Heart left ventricle (tissue), 13 donors: ENCODE measurements around the gene MRPL32.

Experiments
- POLR2A ChIP-seq, 2 donors: fragments of 450-650 bp; IDR thresholded peaks; one replicate each; pipeline ENCODE4 v1.6.1; 2017; ENCODE audit warnings: antibody characterized with exemption in 2 of 2, mild to moderate bottlenecking in 2 of 2, moderate library complexity in 2 of 2
- TF ChIP-seq, protein P1 (sequence below), 12 donors: fragments of 200-600 bp; sonication (generic) in 4 of 12; IDR thresholded peaks; one replicate each; pipeline versions ENCODE4 v1.5.0 to v1.8.0; 2018 to 2022; ENCODE audit warnings: antibody characterized with exemption in 12 of 12, mild to moderate bottlenecking in 5 of 12
- donor health status: ischemic (EF 13 %, LVEDD 7.1; RV severe dilation, severe dysfunction).
- donor health status: DM: no; HTN: yes; CAD: no.
- donor health status: DM: no; HTN: no; CAD: no.
- donor health status: ischemic (EF 25% LVEDD 6.9; RV normal size, moderate dysfunction).
- donor health status: ischemic (EF 25% LVEDD 5.7; RV mildly dilated, moderate dysfunction).
- donor health status: ischemic (EF 35%, LVEDD 5.7; RV mildly dilated, moderate dysfunction).
- donor health status: nonischemic (EF 11% LVEDD 7.7; RV severe dilation, severe dysfunction).
- donor health status: DM: yes; HTN: yes; CAD: no.
- donor health status: PGD.
- donor health status: ischemic (EF 29% LVEDD 5.4; RV normal size, mild dysfunction).
- donor health status: nonischemic (EF 23%, LVEDD 6.1; RV moderate dilation, normal function).

DNA sequence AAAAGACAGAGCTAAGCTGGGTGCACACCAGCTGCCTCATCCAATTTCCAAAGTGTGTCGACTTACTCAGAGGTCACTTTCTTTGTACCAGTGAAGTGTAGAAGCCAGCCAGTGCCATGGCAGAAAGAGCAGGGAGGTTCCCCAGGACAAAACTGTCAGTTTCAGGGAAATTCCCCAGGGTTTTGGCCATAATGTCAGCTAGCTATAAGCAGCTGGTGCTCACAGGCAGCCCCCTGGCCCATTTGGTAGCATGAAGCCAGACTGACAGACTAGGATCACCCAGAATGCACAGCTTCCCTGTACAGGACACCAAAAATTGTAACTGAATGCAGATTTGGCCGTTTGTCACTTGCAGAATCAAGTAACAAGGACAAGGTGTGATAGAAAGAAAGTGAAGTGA is 28.6 kb downstream of the MRPL32 start:
- TF ChIP-seq, protein P1, sequence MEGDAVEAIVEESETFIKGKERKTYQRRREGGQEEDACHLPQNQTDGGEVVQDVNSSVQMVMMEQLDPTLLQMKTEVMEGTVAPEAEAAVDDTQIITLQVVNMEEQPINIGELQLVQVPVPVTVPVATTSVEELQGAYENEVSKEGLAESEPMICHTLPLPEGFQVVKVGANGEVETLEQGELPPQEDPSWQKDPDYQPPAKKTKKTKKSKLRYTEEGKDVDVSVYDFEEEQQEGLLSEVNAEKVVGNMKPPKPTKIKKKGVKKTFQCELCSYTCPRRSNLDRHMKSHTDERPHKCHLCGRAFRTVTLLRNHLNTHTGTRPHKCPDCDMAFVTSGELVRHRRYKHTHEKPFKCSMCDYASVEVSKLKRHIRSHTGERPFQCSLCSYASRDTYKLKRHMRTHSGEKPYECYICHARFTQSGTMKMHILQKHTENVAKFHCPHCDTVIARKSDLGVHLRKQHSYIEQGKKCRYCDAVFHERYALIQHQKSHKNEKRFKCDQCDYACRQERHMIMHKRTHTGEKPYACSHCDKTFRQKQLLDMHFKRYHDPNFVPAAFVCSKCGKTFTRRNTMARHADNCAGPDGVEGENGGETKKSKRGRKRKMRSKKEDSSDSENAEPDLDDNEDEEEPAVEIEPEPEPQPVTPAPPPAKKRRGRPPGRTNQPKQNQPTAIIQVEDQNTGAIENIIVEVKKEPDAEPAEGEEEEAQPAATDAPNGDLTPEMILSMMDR (IDR thresholded peaks at IDR 0.05) = no peak
- no peak for TF ChIP-seq POLR2A (IDR thresholded peaks at IDR 0.05)
